Neuron (in vitro differentiated cells): ENCODE data around the gene TMC2.

Experiments used
- H2AFZ ChIP-seq: one replicate; pipeline ENCODE4 v1.6.1; 2013; ENCODE audit warnings: low read depth, mild to moderate bottlenecking, inconsistent platforms, low read length, moderate library complexity
- H3K27me3 ChIP-seq: one replicate; pipeline ENCODE4 v1.6.1; 2013; ENCODE audit warnings: low read length; ENCODE audit not compliant: insufficient read depth
- H3K36me3 ChIP-seq: one replicate; pipeline ENCODE4 v1.6.1; 2013; ENCODE audit warnings: low read length; ENCODE audit not compliant: insufficient read depth
- H3K4me1 ChIP-seq: one replicate; pipeline ENCODE4 v1.6.1; 2013; ENCODE audit warnings: low read length; ENCODE audit not compliant: insufficient read depth
- H3K4me3 ChIP-seq: 2 replicates; pipeline ENCODE4 v1.5.1; 2013; ENCODE audit warnings: mild to moderate bottlenecking, low read length, moderate library complexity
- H3K9me3 ChIP-seq: one replicate; pipeline ENCODE4 v1.6.1; 2013; ENCODE audit warnings: low read length

The TMC2 gene

DNA sequence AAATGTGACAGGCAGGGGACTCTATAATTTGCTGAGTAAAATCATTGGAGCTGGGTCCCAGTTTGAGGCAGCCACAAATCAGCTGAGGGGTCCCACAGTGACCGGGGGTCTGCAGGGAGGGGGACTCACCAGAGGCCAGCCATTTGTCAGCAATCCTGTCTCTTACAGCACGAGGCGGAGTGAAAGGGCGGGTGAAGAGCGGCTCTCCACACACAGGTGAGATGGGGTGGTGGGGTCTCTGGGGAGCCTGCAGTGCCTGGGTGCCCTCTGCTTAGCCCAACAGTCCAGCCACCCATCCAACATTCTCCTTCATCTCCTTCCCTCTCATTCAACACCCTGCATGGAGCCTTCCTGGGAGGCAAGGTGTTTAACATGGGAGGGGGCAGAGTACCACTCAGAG, 728 bp downstream of the TMC2 start:
- Histone ChIP-seq H2AFZ (no peak overlapping the region), H3K4me3 (no peak overlapping the region), H3K27me3 (peaks cover 20% of the 10 kb centered on the region)

DNA sequence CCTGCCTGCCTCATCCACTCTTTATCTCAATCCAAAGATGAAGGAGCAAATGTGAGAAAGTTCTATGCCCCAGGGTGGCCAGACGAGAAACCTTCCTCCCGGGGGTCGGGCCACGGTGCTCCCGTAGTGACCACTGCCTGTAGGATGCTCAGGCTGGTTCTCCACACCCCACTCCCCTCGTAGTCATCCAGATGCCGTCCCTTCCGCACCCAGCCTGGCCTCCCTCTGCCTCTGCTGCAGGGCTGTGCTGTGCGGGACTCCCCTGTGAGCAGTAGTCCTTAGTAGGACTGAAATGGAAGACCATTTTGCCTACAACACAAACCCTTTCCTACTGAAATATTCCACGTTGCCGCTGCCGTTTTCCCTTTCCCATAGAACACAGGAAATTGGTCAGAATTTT, 2.0 kb downstream of the TMC2 start:
- peaks cover 20% of the 10 kb centered on the region for H3K27me3 ChIP-seq

More for the DNA sequence above, 728 bp downstream of the TMC2 start:
- peaks cover 9% of the 10 kb centered on the region for H3K4me1 ChIP-seq
- no peaks in the 10 kb centered on the region for H3K36me3 ChIP-seq
- no peaks in the 10 kb centered on the region for H3K9me3 ChIP-seq

DNA sequence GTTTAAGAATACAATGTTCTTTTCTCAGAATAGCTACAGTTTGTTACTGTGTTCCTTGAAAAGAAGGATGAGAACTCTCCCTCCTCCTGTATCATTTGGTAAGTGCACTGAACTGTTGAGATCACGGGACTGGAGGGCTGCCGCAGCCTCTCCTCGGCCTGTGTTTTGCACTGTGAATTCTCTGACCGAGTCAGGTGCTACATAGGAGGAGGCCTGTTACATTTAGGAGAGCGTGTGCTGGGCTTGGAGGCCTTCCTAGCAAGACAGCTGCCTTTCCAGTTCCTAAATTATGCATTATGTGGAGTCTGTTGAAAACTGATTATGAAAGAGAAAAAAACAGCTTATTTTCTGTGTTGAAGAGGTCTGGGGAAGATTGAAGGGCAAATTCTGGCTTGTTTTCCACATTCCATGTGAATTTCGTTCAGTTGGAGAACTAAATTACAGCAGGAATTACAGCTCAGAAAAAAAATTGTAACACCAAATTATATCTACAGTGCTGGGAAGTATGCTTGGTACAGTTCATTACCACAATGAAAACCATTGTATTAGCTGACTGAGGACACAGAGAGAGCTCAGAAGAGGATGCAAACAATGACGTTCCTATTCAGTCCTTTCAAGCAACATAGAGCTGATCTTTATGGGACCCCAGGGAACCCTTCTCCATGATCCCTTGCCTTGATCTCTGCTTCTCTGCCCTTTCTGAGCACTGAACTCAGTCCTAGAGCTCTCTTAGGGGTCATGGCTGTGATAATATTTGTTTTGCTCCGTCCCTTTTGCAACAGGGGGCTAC, 2.8 kb downstream of the TMC2 start:
- no peak overlapping the region for H3K4me3 ChIP-seq
- H3K4me1 ChIP-seq = peaks cover 9% of the 10 kb centered on the region
- H2AFZ ChIP-seq = no peak overlapping the region
- H3K27me3 ChIP-seq = peaks cover 21% of the 10 kb centered on the region
- H3K9me3 ChIP-seq = no peaks in the 10 kb centered on the region
- H3K36me3 ChIP-seq = no peaks in the 10 kb centered on the region

More for the DNA sequence above, 2.0 kb downstream of the TMC2 start:
- Histone ChIP-seq H3K36me3 (no peaks in the 10 kb centered on the region), H3K4me3 (no peak overlapping the region), H2AFZ (no peak overlapping the region), H3K4me1 (peaks cover 9% of the 10 kb centered on the region), H3K9me3 (no peaks in the 10 kb centered on the region)

DNA sequence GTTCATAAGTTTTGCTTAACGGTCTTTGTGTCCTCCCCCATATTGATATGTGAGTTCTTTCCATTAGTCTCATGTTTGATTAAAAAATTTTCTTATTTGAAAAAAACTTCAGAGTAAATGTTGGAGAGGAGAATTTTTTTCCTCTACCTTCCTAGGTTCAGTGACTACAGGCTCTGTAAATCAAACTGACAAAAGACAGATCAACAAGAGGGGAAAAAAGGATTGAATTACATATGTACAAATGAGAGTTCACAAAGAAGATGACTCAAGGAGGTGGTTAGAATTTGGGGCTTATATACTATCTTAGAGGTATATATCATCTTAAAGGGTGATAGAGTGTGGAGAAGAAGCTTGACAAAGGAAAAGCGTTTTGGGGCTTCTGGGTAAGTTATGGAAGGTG, 5.6 kb downstream of the TMC2 start:
- Histone ChIP-seq H3K36me3 (no peaks in the 10 kb centered on the region), H3K4me1 (peaks cover 9% of the 10 kb centered on the region), H3K4me3 (no peak overlapping the region), H2AFZ (no peak overlapping the region), H3K9me3 (no peaks in the 10 kb centered on the region), H3K27me3 (peaks cover 15% of the 10 kb centered on the region)

DNA sequence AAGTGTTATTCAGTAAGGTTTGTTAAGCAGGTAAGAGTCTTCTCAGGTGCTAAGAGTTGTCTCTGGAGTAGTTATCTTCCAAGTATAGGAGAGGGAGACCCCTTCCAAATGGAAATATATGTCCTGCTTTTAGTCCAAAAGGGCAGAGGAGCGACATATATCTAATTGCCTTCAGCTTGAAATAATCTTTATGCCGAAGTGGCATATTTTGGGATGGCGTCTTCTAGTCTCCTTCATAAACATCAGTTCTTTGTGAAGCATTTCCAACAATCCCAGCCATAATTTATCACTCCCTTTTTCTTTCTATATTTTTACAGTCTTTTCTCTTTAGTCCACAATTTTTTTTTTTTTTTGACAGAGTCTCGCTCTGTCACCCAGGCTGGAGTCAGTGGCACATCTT, 6.0 kb downstream of the TMC2 start:
- Histone ChIP-seq H2AFZ (no peak overlapping the region), H3K4me3 (no peak overlapping the region), H3K4me1 (peaks cover 9% of the 10 kb centered on the region), H3K27me3 (peaks cover 16% of the 10 kb centered on the region), H3K9me3 (no peaks in the 10 kb centered on the region), H3K36me3 (no peaks in the 10 kb centered on the region)

DNA sequence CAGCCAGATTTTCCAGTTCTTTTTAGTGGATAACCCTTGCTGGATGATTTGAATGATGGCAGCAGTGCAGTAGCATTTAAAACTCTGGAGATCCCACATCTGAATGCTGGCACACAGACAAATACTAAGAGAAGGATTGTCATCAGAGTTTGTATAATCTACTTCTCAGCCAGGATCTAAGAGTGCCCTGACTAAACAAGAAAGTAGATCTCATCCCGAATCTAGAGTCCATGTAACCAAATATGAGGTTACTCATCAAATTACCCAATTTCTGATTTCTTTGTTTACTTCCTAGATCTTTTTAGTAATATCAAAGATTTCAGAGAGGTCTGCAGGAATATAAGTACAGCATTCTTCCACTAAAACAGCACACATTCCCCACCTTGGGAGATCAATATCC, 7.8 kb downstream of the TMC2 start:
- Histone ChIP-seq H3K36me3 (no peaks in the 10 kb centered on the region), H3K4me3 (no peak overlapping the region), H3K27me3 (peaks cover 9% of the 10 kb centered on the region)

DNA sequence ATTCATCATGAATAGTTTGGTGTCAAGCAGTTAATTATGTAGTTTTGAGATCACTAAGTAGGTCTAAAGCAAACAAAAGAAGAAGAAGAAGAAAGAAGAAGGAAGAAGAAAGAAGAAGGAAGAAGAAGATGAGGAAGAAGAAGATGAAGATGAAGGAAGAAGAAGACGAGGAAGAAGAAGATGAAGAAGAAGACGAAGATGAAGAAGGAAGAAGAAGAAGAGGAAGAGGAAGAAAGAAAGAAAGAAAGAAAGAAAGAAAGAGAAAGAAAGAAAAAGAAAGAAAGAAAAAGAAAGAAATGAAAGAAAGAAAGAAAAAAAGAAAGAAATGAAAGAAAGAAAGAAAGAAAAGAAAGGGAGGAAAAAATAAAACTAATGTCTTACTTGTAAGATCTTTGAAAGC, 9.2 kb downstream of the TMC2 start:
- no peaks in the 10 kb centered on the region for H3K9me3 ChIP-seq
- no peak overlapping the region for H3K4me3 ChIP-seq
- H3K36me3 ChIP-seq = no peaks in the 10 kb centered on the region
- H3K27me3 ChIP-seq = peaks cover 13% of the 10 kb centered on the region
- H3K4me1 ChIP-seq = no peaks in the 10 kb centered on the region
- no peak overlapping the region for H2AFZ ChIP-seq

More for the DNA sequence above, 7.8 kb downstream of the TMC2 start:
- no peaks in the 10 kb centered on the region for H3K9me3 ChIP-seq
- H3K4me1 ChIP-seq = peaks cover 5% of the 10 kb centered on the region
- no peak overlapping the region for H2AFZ ChIP-seq

DNA sequence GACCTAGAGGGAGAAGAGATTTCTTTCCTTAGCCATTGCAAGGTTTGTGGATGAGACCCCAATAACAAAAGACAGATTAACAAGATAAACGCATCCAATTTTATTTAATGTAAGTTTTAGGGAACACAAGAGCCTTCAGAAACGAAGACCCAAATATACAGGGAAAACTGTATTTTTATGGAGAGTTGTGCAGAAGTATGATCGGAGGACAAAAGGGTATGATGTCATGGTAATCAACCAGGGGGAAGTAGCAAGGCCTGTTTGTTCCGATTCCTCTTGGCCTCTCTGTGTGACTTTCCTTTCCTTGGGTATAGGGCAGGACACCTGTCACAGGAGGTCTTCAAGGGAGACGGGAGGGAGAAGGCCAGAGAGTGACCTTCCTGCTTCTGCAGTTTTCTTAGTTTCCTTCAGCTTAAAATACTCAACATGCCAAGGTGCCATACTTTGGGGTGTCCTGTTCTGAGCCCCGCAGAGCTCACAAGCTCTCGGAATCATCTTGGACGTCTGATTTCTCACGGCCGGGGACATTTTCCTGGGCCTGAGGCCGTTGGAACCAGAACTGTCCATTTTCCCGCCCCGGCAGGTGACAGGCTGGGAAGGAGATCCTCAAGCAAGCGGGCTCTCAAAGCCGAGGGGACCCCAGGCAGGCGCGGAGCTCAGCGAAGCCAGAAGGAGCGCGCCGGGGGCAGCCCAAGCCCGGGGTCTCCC, 21.7 kb downstream of the TMC2 start:
- Histone ChIP-seq H3K27me3 (peaks cover 56% of the 10 kb centered on the region), H3K4me3 (no peak overlapping the region), H3K36me3 (no peaks in the 10 kb centered on the region)

DNA sequence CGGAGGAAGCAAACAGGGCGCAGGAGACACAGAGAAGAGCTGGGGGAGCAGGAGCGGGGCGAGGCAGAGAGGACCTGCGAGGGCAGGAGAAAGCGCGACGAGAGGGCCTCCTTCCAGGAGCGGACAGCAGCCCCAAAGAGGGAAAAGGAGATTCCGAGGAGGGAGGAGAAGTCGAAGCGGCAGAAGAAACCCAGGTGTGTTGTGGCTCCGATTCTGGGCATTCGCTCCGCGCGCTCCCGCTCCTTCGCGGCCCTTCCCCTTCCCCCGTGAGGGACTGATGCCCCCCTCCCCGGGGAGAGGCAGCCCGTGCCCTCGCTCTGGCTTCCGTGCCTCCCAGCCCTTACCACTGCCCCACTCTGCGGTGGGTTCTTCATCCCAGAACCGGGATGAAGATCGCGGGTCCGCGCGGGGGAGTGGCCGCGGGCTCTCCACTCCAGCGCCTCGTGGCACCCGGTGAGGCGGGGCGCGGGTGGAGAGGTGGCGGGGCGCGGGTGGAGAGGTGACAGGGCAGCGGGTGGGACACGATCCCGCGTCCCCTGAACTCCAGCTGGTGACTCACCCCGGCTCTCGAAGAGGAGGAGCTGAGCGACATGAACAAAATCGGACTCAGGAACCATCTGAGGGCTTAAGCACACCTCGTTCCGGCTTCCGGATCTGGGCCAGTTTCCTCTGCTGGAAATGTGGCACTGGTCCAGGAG, 22.4 kb downstream of the TMC2 start:
- H3K36me3 ChIP-seq = no peaks in the 10 kb centered on the region
- peaks cover 1% of the 10 kb centered on the region for H3K9me3 ChIP-seq
- H3K4me1 ChIP-seq = peaks cover 17% of the 10 kb centered on the region
- H3K27me3 ChIP-seq = peaks cover 56% of the 10 kb centered on the region
- H3K4me3 ChIP-seq = no peak overlapping the region
- H2AFZ ChIP-seq = peak overlapping the region; percentile 59

More for the DNA sequence above, 21.7 kb downstream of the TMC2 start:
- H2AFZ ChIP-seq = peak overlapping the region; percentile 59
- peaks cover 1% of the 10 kb centered on the region for H3K9me3 ChIP-seq
- peaks cover 17% of the 10 kb centered on the region for H3K4me1 ChIP-seq

DNA sequence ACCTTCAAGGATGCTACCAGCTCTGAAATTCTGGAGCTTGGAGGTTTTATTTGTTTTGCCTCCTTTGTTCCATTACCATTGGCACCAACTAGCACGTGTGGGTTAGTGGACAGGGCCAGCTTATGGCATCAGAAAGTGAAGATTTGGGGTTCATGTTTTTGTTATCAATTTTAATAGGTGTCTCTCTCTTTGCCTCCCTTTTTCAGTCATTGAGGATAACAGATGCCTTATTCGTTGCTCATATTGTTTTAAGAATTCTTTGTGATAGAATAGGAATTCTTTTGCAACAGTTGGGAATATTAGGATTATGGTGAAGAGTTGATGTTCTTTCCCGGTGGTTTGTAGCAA, 22.9 kb downstream of the TMC2 start:
- Histone ChIP-seq H3K4me1 (peaks cover 17% of the 10 kb centered on the region), H3K27me3 (peaks cover 56% of the 10 kb centered on the region), H3K4me3 (no peak overlapping the region), H3K9me3 (peaks cover 1% of the 10 kb centered on the region), H2AFZ (no peak overlapping the region), H3K36me3 (no peaks in the 10 kb centered on the region)

DNA sequence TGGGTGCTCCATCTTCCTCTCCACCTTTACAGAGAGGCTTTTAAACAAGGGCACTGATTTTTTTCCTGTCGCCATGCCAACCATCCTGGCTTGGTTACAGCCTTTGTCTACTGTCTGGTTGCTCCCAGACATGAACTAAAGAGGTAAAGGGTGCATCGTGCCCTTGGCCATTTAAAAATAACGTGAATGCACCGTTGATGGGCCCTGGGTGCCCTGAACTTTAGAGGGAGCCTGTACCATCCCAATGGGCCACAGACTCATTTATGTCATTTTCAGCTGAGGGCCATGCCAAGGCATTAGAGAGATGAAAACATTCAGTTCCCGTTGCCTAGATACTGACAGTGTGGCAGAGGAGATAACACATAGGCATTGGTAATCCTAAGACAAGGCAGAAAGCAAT, 23.3 kb downstream of the TMC2 start:
- H2AFZ ChIP-seq = no peak overlapping the region
- H3K36me3 ChIP-seq = no peaks in the 10 kb centered on the region
- peaks cover 56% of the 10 kb centered on the region for H3K27me3 ChIP-seq
- peaks cover 1% of the 10 kb centered on the region for H3K9me3 ChIP-seq
- H3K4me3 ChIP-seq = no peak overlapping the region
- H3K4me1 ChIP-seq = peaks cover 17% of the 10 kb centered on the region

DNA sequence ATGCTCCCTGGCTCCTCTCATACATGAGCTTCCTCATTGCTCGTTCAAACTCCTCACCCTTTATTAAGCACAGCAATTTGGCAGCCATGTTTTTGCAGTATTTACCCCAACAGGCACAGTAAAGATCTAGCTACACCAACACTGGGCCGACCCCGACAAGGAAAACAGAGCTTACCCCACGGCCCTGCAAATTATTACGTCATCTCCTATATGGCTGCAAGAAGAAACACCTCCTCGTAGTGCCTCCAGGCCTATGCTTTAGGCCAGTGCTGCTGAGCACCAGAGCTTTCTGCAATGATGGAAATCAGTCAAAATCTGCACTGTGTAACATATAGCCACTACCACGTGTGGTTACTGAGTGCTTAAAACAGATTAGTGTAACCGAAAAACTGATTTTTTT, 26.7 kb downstream of the TMC2 start:
- Histone ChIP-seq H3K4me1 (peaks cover 16% of the 10 kb centered on the region), H3K36me3 (no peaks in the 10 kb centered on the region), H3K4me3 (no peak overlapping the region), H3K27me3 (peaks cover 38% of the 10 kb centered on the region), H2AFZ (no peak overlapping the region), H3K9me3 (peaks cover under 1% of the 10 kb centered on the region)

DNA sequence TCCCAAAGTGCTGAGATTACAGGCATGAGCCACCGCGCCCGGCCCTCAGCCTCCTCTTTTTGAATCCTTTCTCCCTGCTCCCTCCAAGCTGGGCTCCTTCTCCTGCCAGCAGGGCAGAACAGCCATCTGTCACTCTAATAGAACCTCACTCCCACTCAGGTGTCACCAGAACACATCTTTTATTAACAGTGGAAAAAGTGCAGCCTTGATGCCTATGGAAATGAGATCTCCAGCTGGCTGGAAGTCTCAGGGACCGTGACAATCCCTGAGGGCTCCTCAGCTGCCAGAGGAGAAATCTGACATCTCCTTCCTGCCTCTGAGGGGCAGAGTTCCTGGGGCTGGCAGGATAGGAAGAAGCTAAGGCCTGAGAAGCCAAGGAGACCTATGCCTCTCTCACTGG, 28.0 kb downstream of the TMC2 start:
- Histone ChIP-seq H3K4me1 (peaks cover 7% of the 10 kb centered on the region), H3K27me3 (peaks cover 34% of the 10 kb centered on the region), H3K9me3 (no peaks in the 10 kb centered on the region), H3K36me3 (no peaks in the 10 kb centered on the region), H3K4me3 (no peak overlapping the region), H2AFZ (no peak overlapping the region)
